HepG2 (cell line): ENCODE measurements around the gene ARHGAP26. TPM values are rescaled to one million over a fixed set of nuclear protein-coding genes. Genes with fewer than 3 reads are reported as not detected.

ENCODE experiments used
- CEBPB ChIP-seq: IDR thresholded peaks from 2 replicates; pipeline ENCODE4 v1.6.1; 2011; ENCODE audit warnings: low read depth, low read length, improper control_type of control experiment, borderline replicate concordance
- GATA4 ChIP-seq: sonication (generic); IDR thresholded peaks from 2 replicates; pipeline ENCODE4 v1.6.1; 2016; ENCODE audit warnings: antibody characterized with exemption, low read depth, borderline replicate concordance
- IRX3 ChIP-seq: sonication (generic); formaldehyde crosslinking; IDR thresholded peaks from 2 replicates; pipeline ENCODE4 v1.8.1; 2023; ENCODE audit warnings: mild to moderate bottlenecking, low read depth, missing genetic modification reagents, borderline replicate concordance
- KDM5A ChIP-seq: fragments of 200-600 bp; sonication (generic); IDR thresholded peaks from 2 replicates; pipeline ENCODE4 v1.7.0; 2018; ENCODE audit warnings: antibody characterized with exemption, mild to moderate bottlenecking, low read length, borderline replicate concordance
- NKX3-1 ChIP-seq: sonication (generic); formaldehyde crosslinking; IDR thresholded peaks from 2 replicates; pipeline ENCODE4 v1.5.0; 2020; ENCODE audit warnings: missing genetic modification reagents
- SAP130 ChIP-seq: IDR thresholded peaks from 2 replicates; pipeline ENCODE4 v1.6.1; 2016; ENCODE audit warnings: low read depth
- SP1 ChIP-seq, 2 experiments: fragments of 450-650 bp in 1 of 2; sonication (generic) in 1 of 2; formaldehyde crosslinking in 1 of 2; IDR thresholded peaks; 2 replicates each; pipeline versions ENCODE4 v1.4.0 to v1.6.1; 2016 to 2020; ENCODE audit warnings: missing genetic modification reagents in 1 of 2
- SRY ChIP-seq: sonication (generic); formaldehyde crosslinking; IDR thresholded peaks from 2 replicates; pipeline ENCODE4 v1.8.0; 2022; ENCODE audit warnings: mild to moderate bottlenecking, missing genetic modification reagents
- TBP ChIP-seq: sonication (generic); formaldehyde crosslinking; IDR thresholded peaks from 2 replicates; pipeline ENCODE4 v1.5.0; 2020; ENCODE audit warnings: missing genetic modification reagents
- ZBTB21 ChIP-seq: sonication (generic); formaldehyde crosslinking; IDR thresholded peaks from 2 replicates; pipeline ENCODE4 v1.4.0; 2020; ENCODE audit warnings: missing genetic modification reagents
- ZKSCAN1 ChIP-seq: fragments of 150-350 bp; IDR thresholded peaks from 2 replicates; pipeline ENCODE4 v1.6.1; 2014; ENCODE audit warnings: low read length
- ZNF441 ChIP-seq: sonication (generic); formaldehyde crosslinking; IDR thresholded peaks from 2 replicates; pipeline ENCODE4 v1.7.0; 2021; ENCODE audit warnings: missing genetic modification reagents, borderline replicate concordance
- ZNF501 ChIP-seq: sonication (generic); formaldehyde crosslinking; IDR thresholded peaks from 2 replicates; pipeline ENCODE4 v1.5.1; 2020; ENCODE audit warnings: mild to moderate bottlenecking, moderate library complexity, missing genetic modification reagents
- ZNF530 ChIP-seq: sonication (generic); formaldehyde crosslinking; IDR thresholded peaks from 2 replicates; pipeline ENCODE4 v1.5.0; 2020; ENCODE audit warnings: low read depth, mild to moderate bottlenecking, missing genetic modification reagents
- ZNF547 ChIP-seq: sonication (generic); formaldehyde crosslinking; IDR thresholded peaks from 2 replicates; pipeline ENCODE4 v1.5.1; 2020; ENCODE audit warnings: mild to moderate bottlenecking, missing genetic modification reagents
- ZNF777 ChIP-seq: sonication (generic); formaldehyde crosslinking; IDR thresholded peaks from 2 replicates; pipeline ENCODE4 v1.4.0; 2020; ENCODE audit warnings: missing genetic modification reagents
- ZNF839 ChIP-seq: sonication (generic); formaldehyde crosslinking; IDR thresholded peaks from 2 replicates; pipeline ENCODE4 v1.4.0; 2020; ENCODE audit warnings: missing genetic modification reagents, mild to moderate bottlenecking, borderline replicate concordance
- ZSCAN9 ChIP-seq: IDR thresholded peaks from 2 replicates; pipeline ENCODE4 v1.6.1; 2016; ENCODE audit warnings: borderline replicate concordance
- polyA plus RNA-seq, 8 experiments: library from polyadenylated mRNA; depleted of rRNA in 3 of 8; stranded (reverse) in 7 of 8; unstranded in 1 of 8; fragments of >200 nt; fragmentation: Illumina TruSeq in 4 of 8; extraction: Trizol in 4 of 8; gene quantifications; 2 replicates each; pipeline versions ENCODE4 v1.2.1 to v1.2.3, GENCODE V29; 2011 to 2016; ENCODE audit warnings: low read depth in 4 of 8, missing spikeins in 1 of 8, mixed read lengths in 1 of 8; ENCODE audit not compliant: insufficient read depth in 1 of 8
- total RNA-seq, 5 experiments: library from RNA; depleted of rRNA; stranded (reverse); fragments of >200 nt; fragmentation: Illumina TruSeq; extraction: Trizol; gene quantifications; 2 replicates each; pipeline ENCODE4 v1.2.3, GENCODE V29; 2016; ENCODE audit warnings: low read depth in 1 of 5
- TF ChIP-seq, protein P1 (sequence below): IDR thresholded peaks from 2 replicates; pipeline ENCODE4 v1.4.0; 2020; ENCODE audit warnings: mild to moderate bottlenecking, missing genetic modification reagents
- TF ChIP-seq, protein P2 (sequence below), 2 experiments: sonication (generic) in 1 of 2; formaldehyde crosslinking in 1 of 2; IDR thresholded peaks; 2 replicates each; pipeline versions ENCODE4 v1.4.0 to v1.6.1; 2018 to 2020; ENCODE audit warnings: missing genetic modification reagents in 2 of 2, borderline replicate concordance in 1 of 2, low read depth in 1 of 2, mild to moderate bottlenecking in 1 of 2, missing biosample characterization in 1 of 2
- TF ChIP-seq, protein P3 (sequence below): sonication (generic); formaldehyde crosslinking; IDR thresholded peaks from 2 replicates; pipeline ENCODE4 v1.9.0; 2022; ENCODE audit warnings: low read depth, missing genetic modification reagents
- TF ChIP-seq, protein P4 (sequence below): sonication (generic); formaldehyde crosslinking; IDR thresholded peaks from 2 replicates; pipeline ENCODE4 v1.8.0; 2022; ENCODE audit warnings: mild to moderate bottlenecking, missing genetic modification reagents, moderate library complexity

ARHGAP26 gene
- total and polyA plus RNA-seq, 2 of the 13 experiments (the other 11 are each of a cell fraction or from before 2014, with no cell fraction given), result 9.6 to 18.2 TPM

DNA sequence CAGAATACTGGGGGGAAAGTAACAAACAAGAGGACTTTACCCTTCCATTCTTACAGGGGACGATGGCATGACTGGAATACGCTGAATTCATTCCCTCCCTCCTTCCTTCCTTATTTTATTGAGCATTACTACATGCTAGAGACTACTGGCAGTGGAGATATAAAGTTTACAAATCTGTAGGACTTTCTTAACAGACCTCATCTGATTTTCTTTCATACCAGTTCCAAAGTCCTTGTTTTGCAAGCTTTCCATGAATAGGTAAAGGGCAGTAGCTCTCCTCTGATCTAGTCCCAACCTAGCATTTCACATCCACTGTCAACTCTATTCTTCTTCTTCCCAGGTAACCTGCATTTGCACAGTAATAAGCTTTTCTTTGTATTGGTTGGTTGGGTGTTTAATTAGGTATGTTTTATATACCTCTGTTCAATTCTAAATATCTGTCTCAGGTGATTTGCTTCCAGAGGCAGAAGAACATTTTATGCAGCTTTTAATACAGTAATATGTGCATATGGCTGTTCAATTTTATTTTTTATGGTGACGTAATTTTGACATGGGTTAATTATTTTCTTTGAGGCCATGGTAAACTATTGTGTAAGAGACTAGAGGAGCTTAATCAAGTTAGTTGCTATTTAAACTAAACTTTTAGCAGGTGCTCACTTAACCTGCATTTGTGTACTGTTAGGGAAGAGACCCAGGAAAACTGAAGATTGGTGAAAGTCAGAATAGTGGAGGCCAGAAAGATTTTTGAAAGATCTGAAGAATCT, 150.9 kb downstream of the ARHGAP26 start (continued):
- TF ChIP-seq, protein P1, sequence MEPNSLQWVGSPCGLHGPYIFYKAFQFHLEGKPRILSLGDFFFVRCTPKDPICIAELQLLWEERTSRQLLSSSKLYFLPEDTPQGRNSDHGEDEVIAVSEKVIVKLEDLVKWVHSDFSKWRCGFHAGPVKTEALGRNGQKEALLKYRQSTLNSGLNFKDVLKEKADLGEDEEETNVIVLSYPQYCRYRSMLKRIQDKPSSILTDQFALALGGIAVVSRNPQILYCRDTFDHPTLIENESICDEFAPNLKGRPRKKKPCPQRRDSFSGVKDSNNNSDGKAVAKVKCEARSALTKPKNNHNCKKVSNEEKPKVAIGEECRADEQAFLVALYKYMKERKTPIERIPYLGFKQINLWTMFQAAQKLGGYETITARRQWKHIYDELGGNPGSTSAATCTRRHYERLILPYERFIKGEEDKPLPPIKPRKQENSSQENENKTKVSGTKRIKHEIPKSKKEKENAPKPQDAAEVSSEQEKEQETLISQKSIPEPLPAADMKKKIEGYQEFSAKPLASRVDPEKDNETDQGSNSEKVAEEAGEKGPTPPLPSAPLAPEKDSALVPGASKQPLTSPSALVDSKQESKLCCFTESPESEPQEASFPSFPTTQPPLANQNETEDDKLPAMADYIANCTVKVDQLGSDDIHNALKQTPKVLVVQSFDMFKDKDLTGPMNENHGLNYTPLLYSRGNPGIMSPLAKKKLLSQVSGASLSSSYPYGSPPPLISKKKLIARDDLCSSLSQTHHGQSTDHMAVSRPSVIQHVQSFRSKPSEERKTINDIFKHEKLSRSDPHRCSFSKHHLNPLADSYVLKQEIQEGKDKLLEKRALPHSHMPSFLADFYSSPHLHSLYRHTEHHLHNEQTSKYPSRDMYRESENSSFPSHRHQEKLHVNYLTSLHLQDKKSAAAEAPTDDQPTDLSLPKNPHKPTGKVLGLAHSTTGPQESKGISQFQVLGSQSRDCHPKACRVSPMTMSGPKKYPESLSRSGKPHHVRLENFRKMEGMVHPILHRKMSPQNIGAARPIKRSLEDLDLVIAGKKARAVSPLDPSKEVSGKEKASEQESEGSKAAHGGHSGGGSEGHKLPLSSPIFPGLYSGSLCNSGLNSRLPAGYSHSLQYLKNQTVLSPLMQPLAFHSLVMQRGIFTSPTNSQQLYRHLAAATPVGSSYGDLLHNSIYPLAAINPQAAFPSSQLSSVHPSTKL (CRISPR knock-in tag), result peak; percentile 85
- TF ChIP-seq TBP (no peak), GATA4 (no peak), ZNF501 (CRISPR knock-in tag) (no peak), ZNF839 (CRISPR knock-in tag) (no peak), ZKSCAN1 (no peak), ZBTB21 (CRISPR knock-in tag) (no peak), ZNF777 (CRISPR knock-in tag) (no peak), SP1 (IDR thresholded peaks at IDR 0.05) (no peak), SP1 (CRISPR knock-in tag; IDR thresholded peaks at IDR 0.05) (no peak), ZNF530 (CRISPR knock-in tag) (no peak), CEBPB (peak; percentile 68; the same call in 1 of the 2 replicates), ZSCAN9 (CRISPR knock-in tag) (no peak), ZNF547 (no peak), NKX3-1 (CRISPR knock-in tag) (no peak), KDM5A (no peak), ZNF441 (CRISPR knock-in tag) (no peak), IRX3 (CRISPR knock-in tag) (no peak), SRY (CRISPR knock-in tag) (no peak), SAP130 (CRISPR knock-in tag) (peak; percentile 40; the same call in 1 of the 2 replicates)
- TF ChIP-seq, protein P2, sequence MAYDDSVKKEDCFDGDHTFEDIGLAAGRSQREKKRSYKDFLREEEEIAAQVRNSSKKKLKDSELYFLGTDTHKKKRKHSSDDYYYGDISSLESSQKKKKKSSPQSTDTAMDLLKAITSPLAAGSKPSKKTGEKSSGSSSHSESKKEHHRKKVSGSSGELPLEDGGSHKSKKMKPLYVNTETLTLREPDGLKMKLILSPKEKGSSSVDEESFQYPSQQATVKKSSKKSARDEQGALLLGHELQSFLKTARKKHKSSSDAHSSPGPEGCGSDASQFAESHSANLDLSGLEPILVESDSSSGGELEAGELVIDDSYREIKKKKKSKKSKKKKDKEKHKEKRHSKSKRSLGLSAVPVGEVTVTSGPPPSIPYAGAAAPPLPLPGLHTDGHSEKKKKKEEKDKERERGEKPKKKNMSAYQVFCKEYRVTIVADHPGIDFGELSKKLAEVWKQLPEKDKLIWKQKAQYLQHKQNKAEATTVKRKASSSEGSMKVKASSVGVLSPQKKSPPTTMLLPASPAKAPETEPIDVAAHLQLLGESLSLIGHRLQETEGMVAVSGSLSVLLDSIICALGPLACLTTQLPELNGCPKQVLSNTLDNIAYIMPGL (CRISPR knock-in tag; IDR thresholded peaks at IDR 0.05; ENCODE audit: borderline replicate concordance in 1 of 2, low read depth in 1 of 2), result no peak
- TF ChIP-seq, protein P3, sequence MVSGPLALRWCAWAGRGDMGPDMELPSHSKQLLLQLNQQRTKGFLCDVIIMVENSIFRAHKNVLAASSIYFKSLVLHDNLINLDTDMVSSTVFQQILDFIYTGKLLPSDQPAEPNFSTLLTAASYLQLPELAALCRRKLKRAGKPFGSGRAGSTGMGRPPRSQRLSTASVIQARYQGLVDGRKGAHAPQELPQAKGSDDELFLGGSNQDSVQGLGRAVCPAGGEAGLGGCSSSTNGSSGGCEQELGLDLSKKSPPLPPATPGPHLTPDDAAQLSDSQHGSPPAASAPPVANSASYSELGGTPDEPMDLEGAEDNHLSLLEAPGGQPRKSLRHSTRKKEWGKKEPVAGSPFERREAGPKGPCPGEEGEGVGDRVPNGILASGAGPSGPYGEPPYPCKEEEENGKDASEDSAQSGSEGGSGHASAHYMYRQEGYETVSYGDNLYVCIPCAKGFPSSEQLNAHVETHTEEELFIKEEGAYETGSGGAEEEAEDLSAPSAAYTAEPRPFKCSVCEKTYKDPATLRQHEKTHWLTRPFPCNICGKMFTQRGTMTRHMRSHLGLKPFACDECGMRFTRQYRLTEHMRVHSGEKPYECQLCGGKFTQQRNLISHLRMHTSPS (CRISPR knock-in tag), result no peak
- TF ChIP-seq, protein P4, sequence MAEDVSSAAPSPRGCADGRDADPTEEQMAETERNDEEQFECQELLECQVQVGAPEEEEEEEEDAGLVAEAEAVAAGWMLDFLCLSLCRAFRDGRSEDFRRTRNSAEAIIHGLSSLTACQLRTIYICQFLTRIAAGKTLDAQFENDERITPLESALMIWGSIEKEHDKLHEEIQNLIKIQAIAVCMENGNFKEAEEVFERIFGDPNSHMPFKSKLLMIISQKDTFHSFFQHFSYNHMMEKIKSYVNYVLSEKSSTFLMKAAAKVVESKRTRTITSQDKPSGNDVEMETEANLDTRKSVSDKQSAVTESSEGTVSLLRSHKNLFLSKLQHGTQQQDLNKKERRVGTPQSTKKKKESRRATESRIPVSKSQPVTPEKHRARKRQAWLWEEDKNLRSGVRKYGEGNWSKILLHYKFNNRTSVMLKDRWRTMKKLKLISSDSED (CRISPR knock-in tag), result no peak
